ENCODE data around the gene ZNF891. TPM values are rescaled to one million over a fixed set of nuclear protein-coding genes. Genes with fewer than 3 reads are reported as not detected.
A peak's percentile ranks its signal among the peaks of the same experiment; 100 is the strongest.

Gene ZNF891
- total and polyA plus RNA-seq, 11 donors: 0.49 to 1.3 (median 0.91) TPM

DNA sequence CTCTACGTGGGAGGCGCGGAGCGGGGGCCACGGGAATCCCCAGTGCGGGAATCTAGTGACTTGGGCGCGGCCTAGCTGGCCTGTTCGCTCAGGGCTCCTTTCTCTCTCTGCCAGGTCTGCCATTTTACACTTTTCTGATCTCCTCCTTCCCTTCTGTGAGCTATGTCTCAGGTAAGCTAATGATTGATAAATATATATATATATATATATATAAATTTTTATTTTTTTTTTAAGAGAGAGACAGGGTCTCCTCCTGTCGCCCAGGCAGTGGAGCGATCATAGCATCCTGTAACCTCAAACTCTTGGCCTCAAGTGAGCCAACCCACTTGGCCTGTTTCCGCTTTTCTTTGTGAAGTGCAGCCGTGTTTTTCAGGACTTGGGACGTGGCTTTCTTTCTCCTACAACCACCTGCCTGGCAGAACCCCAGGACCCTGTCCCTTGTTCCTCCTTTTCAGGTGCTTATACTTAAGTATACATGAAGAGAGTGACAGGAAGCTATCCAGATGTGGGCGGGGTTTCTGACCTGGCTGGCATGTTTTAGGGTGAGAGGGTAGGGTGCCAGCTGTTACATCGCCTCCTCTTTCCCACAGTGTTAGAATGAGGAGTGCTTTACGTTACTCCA lies 48.8 kb downstream of the ZNF891 start:
- Histone ChIP-seq H3K27me3 (no peaks in the 10 kb centered on the region), H3K27ac (peak overlapping the region; percentile 91 to 99 (median 97)), H3K4me1 (peaks cover 0 to 22% (median 9%) of the 10 kb centered on the region in 12 donors), H3K36me3 (peaks cover 10 to 46% (median 40%) of the 10 kb centered on the region in 9 donors), H3K9me3 (peaks cover 0 to 85% (median 76%) of the 10 kb centered on the region in 12 donors), H3K4me3 (peak overlapping the region; percentile 53 to 96 (median 84))
- ATAC-seq (no peak), DNase-seq (peak in 2 of 5 donors; percentile 6 to 19)
- intact Hi-C loops (cut with DNase I): loop anchor here in 6 of 10 donors (2.0 to 5.0 kb wide), 6 partner anchors 44 to 94 kb away; partner anchors contain the start of genes ZNF10 (in 2 of the 6), ZNF26 (in 2 of the 6), ZNF84 (in 2 of the 6) and ZNF891 (in 2 of the 6)
- TF ChIP-seq POLR2A (IDR thresholded peaks at IDR 0.05): no peak
- WGBS, 4 donors: 18 to 26% (median 23%) methylated on average over 17 of the region's 17 CpGs

DNA sequence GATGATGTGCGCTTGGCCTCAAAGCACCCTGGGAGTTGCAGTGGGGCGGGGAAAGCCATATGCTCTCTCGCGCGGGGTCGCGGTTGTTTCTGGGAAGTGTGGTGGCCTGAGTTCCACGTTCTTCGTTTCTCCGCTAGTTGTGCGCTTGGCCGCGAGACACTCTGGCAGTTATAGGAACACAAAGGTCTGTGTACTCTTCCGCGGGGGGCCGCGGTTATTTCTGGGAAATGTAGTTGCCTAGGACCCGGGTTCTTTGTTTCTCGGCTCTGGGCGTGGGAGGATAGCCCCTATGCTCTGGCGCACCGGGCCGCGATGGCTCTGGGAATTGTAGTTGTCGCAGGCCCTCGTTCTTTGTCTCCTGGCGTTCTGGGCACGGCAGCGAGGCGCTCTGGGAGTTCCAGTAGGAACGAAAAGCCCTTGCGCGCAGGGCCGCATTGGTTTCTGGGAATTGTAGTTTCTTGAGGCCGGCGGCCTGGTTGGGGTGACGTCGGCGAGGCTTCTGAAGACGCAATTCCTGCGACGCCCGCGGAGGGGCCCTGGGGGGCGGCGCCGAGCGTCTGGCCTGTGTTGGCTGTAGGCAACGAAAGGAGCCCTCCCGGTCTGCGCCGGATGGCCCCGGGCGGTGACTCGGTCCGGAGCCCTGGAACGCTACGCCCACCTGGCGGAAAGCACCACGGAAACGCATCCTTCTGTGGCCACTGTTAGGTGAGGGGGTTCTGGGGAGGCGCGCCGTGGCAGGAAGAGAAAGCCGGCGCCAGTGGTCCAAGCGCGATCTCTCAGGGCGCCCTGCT lies 49.5 kb downstream of the ZNF891 start, which contains the start of gene ZNF140:
Gene ZNF140, plus strand, starts transcription at position 556 of the 791 bp plus-strand sequence. CDS start 398 bp downstream, outside the sequence.
- peaks cover 0 to 22% (median 9%) of the 10 kb centered on the region in 12 donors for H3K4me1 ChIP-seq
- H3K4me3 ChIP-seq: peak within 1 kb of the TSS; percentile 53 to 96 (median 84)
- TF ChIP-seq CTCF (IDR thresholded peaks at IDR 0.05) (peak in 9 of 12 donors; percentile 11 to 43 (median 28)), POLR2A (IDR thresholded peaks at IDR 0.05) (peak in 1 of 2 donors; percentile 60)
- H3K9me3 ChIP-seq: peaks cover 0 to 85% (median 76%) of the 10 kb centered on the region in 12 donors
- intact Hi-C loops (cut with DNase I): loop anchor here in 9 of 10 donors (1.0 to 5.0 kb wide), 11 partner anchors 43 to 172 kb away; partner anchors contain the start of genes ZNF10 (in 6 of the 9), ZNF84 (in 6 of the 9), ZNF891 (in 6 of the 9) and ZNF26 (in 5 of the 9)
- no peaks in the 10 kb centered on the region for H3K27me3 ChIP-seq
- peak within 1 kb of the TSS; percentile 91 to 99 (median 97) for H3K27ac ChIP-seq
- WGBS, 4 donors: 0 to 1% (median 0%) methylated on average over 9 to 69 of the region's 69 CpGs
- ATAC-seq: peak; percentile 86 to 87 (median 87)
- H3K36me3 ChIP-seq: peaks cover 3 to 39% (median 33%) of the 10 kb centered on the region in 9 donors
- DNase-seq: peak; percentile 97

DNA sequence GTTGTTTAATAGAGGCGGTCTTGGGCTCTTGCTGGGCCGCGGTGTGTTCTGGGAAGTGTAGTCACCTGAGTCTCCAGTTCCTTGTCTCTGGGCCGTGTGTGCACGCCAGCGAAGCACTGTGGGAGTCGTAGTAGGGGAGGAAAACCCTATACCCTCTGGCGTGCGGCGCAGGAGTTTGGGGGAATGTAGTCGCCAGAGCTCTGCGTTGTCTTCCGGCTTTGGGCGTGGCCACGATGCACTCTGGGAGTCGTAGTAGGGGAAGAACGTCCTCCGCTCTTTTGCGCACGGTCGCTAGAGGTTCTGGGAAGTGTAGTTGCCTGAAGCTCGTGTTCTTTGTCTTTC lies 50.1 kb downstream of the ZNF891 start:
- H3K4me1 ChIP-seq: peaks cover 0 to 22% (median 9%) of the 10 kb centered on the region in 12 donors
- H3K9me3 ChIP-seq: peaks cover 0 to 85% (median 76%) of the 10 kb centered on the region in 12 donors
- peaks cover 0 to 34% (median 27%) of the 10 kb centered on the region in 9 donors for H3K36me3 ChIP-seq
- peak overlapping the region; percentile 91 to 99 (median 97) for H3K27ac ChIP-seq
- intact Hi-C loops (cut with DNase I): loop anchor here in 9 of 10 donors (1.0 to 5.0 kb wide), 11 partner anchors 43 to 172 kb away; partner anchors contain the start of genes ZNF10 (in 6 of the 9), ZNF84 (in 6 of the 9), ZNF891 (in 6 of the 9) and ZNF26 (in 5 of the 9)
- H3K27me3 ChIP-seq: no peaks in the 10 kb centered on the region
- WGBS, 4 donors: 0% methylated on average over 21 to 22 of the region's 22 CpGs
- peak overlapping the region; percentile 53 to 96 (median 84) for H3K4me3 ChIP-seq
- ATAC-seq (peak; percentile 94 to 97 (median 94)), DNase-seq (peak; percentile 98 to 100 (median 99))
- TF ChIP-seq POLR2A (IDR thresholded peaks at IDR 0.05): no peak
- TF ChIP-seq CTCF (IDR thresholded peaks at IDR 0.05): peak in 1 of 12 donors; percentile 4

DNA sequence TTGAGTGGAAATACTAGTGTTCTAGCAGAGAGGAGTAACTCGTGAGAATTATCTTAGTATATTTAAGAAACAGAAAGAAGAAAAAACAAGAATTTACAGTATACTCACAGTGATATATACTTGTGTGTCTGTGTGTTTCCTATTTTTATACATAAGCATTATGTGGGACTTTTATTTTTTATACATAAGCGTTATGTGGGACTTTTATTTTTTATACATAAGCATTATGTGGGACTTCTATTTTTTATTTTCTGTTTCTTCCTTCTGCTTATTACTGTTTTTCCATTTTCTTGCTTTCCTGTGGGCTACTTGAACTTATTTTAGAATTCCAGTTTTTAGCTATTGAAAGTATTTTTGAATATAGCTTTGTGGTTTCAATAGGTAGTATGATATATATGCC lies 56.2 kb downstream of the ZNF891 start:
- intact Hi-C loops (cut with DNase I): no loop called here

More for the DNA sequence above, 56.2 kb downstream of the ZNF891 start:
- Histone ChIP-seq H3K36me3 (no peaks in the 10 kb centered on the region), H3K9me3 (peaks cover 4 to 100% (median 90%) of the 10 kb centered on the region in 12 donors), H3K4me3 (no peak overlapping the region), H3K4me1 (no peaks in the 10 kb centered on the region), H3K27me3 (no peaks in the 10 kb centered on the region), H3K27ac (no peak overlapping the region)
- TF ChIP-seq CTCF (IDR thresholded peaks at IDR 0.05) (no peak), POLR2A (IDR thresholded peaks at IDR 0.05) (no peak)
- no peak for DNase-seq
- no peak for ATAC-seq
- WGBS, 4 donors: 81 to 87% (median 82%) methylated on average over 2 of the region's 2 CpGs

All from heart left ventricle (tissue), 16 donors.